HepG2 (cell line): ENCODE measurements around the gene BCAP29. TPM values are rescaled to one million over a fixed set of nuclear protein-coding genes. Genes with fewer than 3 reads are reported as not detected.

ENCODE experiments used
- AGO2 ChIP-seq: fragments of 200-400 bp; formaldehyde crosslinking; optimal IDR thresholded peaks from 2 replicates; pipeline ENCODE3; 2017; ENCODE audit warnings: mild to moderate bottlenecking, low read depth, low read length, moderate library complexity
- ARID4A ChIP-seq: sonication (generic); formaldehyde crosslinking; IDR thresholded peaks from 2 replicates; pipeline ENCODE4 v1.5.0; 2020; ENCODE audit warnings: mild to moderate bottlenecking, missing genetic modification reagents, borderline replicate concordance
- ATM ChIP-seq: fragments of 450-650 bp; IDR thresholded peaks from 2 replicates; pipeline ENCODE4 v1.7.1; 2017; ENCODE audit warnings: mild to moderate bottlenecking, borderline replicate concordance
- DBP ChIP-seq: sonication (generic); formaldehyde crosslinking; IDR thresholded peaks from 2 replicates; pipeline ENCODE4 v1.4.0; 2020; ENCODE audit warnings: missing genetic modification reagents; ENCODE audit errors: not compliant biosample characterization
- FOXJ3 ChIP-seq: sonication (generic); formaldehyde crosslinking; IDR thresholded peaks from 2 replicates; pipeline ENCODE4 v1.4.0; 2020; ENCODE audit warnings: missing genetic modification reagents, mild to moderate bottlenecking, borderline replicate concordance
- GMEB2 ChIP-seq: IDR thresholded peaks from 2 replicates; pipeline ENCODE4 v1.6.1; 2016; ENCODE audit warnings: missing biosample characterization, missing genetic modification reagents, low read depth
- HHEX ChIP-seq: IDR thresholded peaks from 2 replicates; pipeline ENCODE4 v1.6.1; 2016; ENCODE audit warnings: control low read depth
- IKZF4 ChIP-seq: sonication (generic); formaldehyde crosslinking; IDR thresholded peaks from 2 replicates; pipeline ENCODE4 v1.5.1; 2020; ENCODE audit warnings: borderline replicate concordance, mild to moderate bottlenecking, low read depth, missing genetic modification reagents; ENCODE audit errors: not compliant biosample characterization
- MIER3 ChIP-seq: IDR thresholded peaks from 2 replicates; pipeline ENCODE4 v1.6.1; 2016; ENCODE audit warnings: missing compliant biosample characterization, borderline replicate concordance
- NCOA5 ChIP-seq: sonication (generic); formaldehyde crosslinking; IDR thresholded peaks from 2 replicates; pipeline ENCODE4 v1.4.0; 2020; ENCODE audit warnings: missing genetic modification reagents
- NR3C1 ChIP-seq: sonication (generic); formaldehyde crosslinking; IDR thresholded peaks from 2 replicates; pipeline ENCODE4 v1.4.0; 2020; ENCODE audit warnings: missing genetic modification reagents
- RCOR2 ChIP-seq: IDR thresholded peaks from 2 replicates; pipeline ENCODE4 v1.6.1; 2016; ENCODE audit warnings: missing biosample characterization, missing genetic modification reagents
- SMARCC2 ChIP-seq: fragments of 450-650 bp; IDR thresholded peaks from 2 replicates; pipeline ENCODE4 v1.6.1; 2017; ENCODE audit warnings: antibody characterized with exemption, mild to moderate bottlenecking
- SP140L ChIP-seq: sonication (generic); formaldehyde crosslinking; IDR thresholded peaks from 2 replicates; pipeline ENCODE4 v1.4.0; 2020; ENCODE audit warnings: missing genetic modification reagents, borderline replicate concordance
- TMF1 ChIP-seq: sonication (generic); formaldehyde crosslinking; IDR thresholded peaks from 2 replicates; pipeline ENCODE4 v1.8.1; 2022; ENCODE audit warnings: low read depth, missing genetic modification reagents
- ZBTB43 ChIP-seq: sonication (generic); formaldehyde crosslinking; conservative IDR thresholded peaks from 2 replicates; pipeline ENCODE4 v1.4.0; 2020; ENCODE audit warnings: missing genetic modification reagents
- ZFAT ChIP-seq: sonication (generic); formaldehyde crosslinking; conservative IDR thresholded peaks from 2 replicates; pipeline ENCODE4 v1.8.1; 2023; ENCODE audit warnings: missing genetic modification reagents, inconsistent platforms
- ZMAT3 ChIP-seq: sonication (generic); formaldehyde crosslinking; conservative IDR thresholded peaks from 2 replicates; pipeline ENCODE4 v1.7.0; 2021; ENCODE audit warnings: missing genetic modification reagents
- ZNF121 ChIP-seq: sonication (generic); formaldehyde crosslinking; IDR thresholded peaks from 2 replicates; pipeline ENCODE4 v1.5.0; 2020; ENCODE audit warnings: mild to moderate bottlenecking, missing genetic modification reagents
- ZNF24 ChIP-seq: fragments of 450-650 bp; IDR thresholded peaks from 2 replicates; pipeline ENCODE4 v1.6.1; 2017; ENCODE audit warnings: antibody characterized with exemption, mild to moderate bottlenecking
- ZNF33B ChIP-seq: sonication (generic); formaldehyde crosslinking; IDR thresholded peaks from 2 replicates; pipeline ENCODE4 v1.5.1; 2020; ENCODE audit warnings: mild to moderate bottlenecking, missing genetic modification reagents
- ZNF343 ChIP-seq: sonication (generic); formaldehyde crosslinking; IDR thresholded peaks from 2 replicates; pipeline ENCODE4 v1.4.0; 2020; ENCODE audit warnings: mild to moderate bottlenecking, missing genetic modification reagents
- ZNF816 ChIP-seq: sonication (generic); formaldehyde crosslinking; IDR thresholded peaks from 2 replicates; pipeline ENCODE4 v1.8.0; 2022; ENCODE audit warnings: missing genetic modification reagents, mild to moderate bottlenecking, borderline replicate concordance
- polyA plus RNA-seq, 8 experiments: library from polyadenylated mRNA; depleted of rRNA in 3 of 8; stranded (reverse) in 7 of 8; unstranded in 1 of 8; fragments of >200 nt; fragmentation: Illumina TruSeq in 4 of 8; extraction: Trizol in 4 of 8; gene quantifications; 2 replicates each; pipeline versions ENCODE4 v1.2.1 to v1.2.3, GENCODE V29; 2011 to 2016; ENCODE audit warnings: low read depth in 4 of 8, missing spikeins in 1 of 8, mixed read lengths in 1 of 8; ENCODE audit not compliant: insufficient read depth in 1 of 8
- total RNA-seq, 5 experiments: library from RNA; depleted of rRNA; stranded (reverse); fragments of >200 nt; fragmentation: Illumina TruSeq; extraction: Trizol; gene quantifications; 2 replicates each; pipeline ENCODE4 v1.2.3, GENCODE V29; 2016; ENCODE audit warnings: low read depth in 1 of 5

The BCAP29 gene
- total and polyA plus RNA-seq, 2 of the 13 experiments (the other 11 are each of a cell fraction or from before 2014, with no cell fraction given), result 15.3 to 35.6 TPM

- TF ChIP-seq ARID4A (CRISPR knock-in tag), result peak; percentile 98
- no peak for TF ChIP-seq ZFAT (CRISPR knock-in tag)
- 0 out of 2 replicates have a peak, but pooled peaks have one; percentile 59 for TF ChIP-seq FOXJ3 (CRISPR knock-in tag)
- peak; percentile 54; the same call in 1 of the 2 replicates for TF ChIP-seq ZNF121
- TF ChIP-seq ZBTB43 (CRISPR knock-in tag), result 0 out of 2 replicates have a peak, but pooled peaks have one; percentile 43
- TF ChIP-seq ZNF33B (CRISPR knock-in tag), result no peak
- TF ChIP-seq NCOA5 (CRISPR knock-in tag), result no peak
- no peak for TF ChIP-seq ZNF24
- TF ChIP-seq ATM, result no peak
- TF ChIP-seq RCOR2 (CRISPR knock-in tag), result no peak
- TF ChIP-seq SP140L (CRISPR knock-in tag), result no peak
- TF ChIP-seq ZNF816 (CRISPR knock-in tag), result peak; percentile 49; the same call in 1 of the 2 replicates
- peak; percentile 94 for TF ChIP-seq ZMAT3
- no peak for TF ChIP-seq DBP (CRISPR knock-in tag)
- TF ChIP-seq GMEB2 (CRISPR knock-in tag), result no peak
- TF ChIP-seq AGO2, result peak; percentile 38
- TF ChIP-seq IKZF4 (CRISPR knock-in tag), result peak; percentile 94
- no peak for TF ChIP-seq TMF1 (CRISPR knock-in tag)
- no peak; the same call in 1 of the 2 replicates for TF ChIP-seq NR3C1 (CRISPR knock-in tag)
- TF ChIP-seq SMARCC2, result no peak
- no peak for TF ChIP-seq ZNF343 (CRISPR knock-in tag)
- TF ChIP-seq MIER3, result no peak
- TF ChIP-seq HHEX, result no peak
Observed at GRCh38 chr7:107563775-107564552, 16.1 kb upstream of the BCAP29 start, which contains the start of the genes COG5 and DUS4L (continued).
